Ecto neural progenitor cell (in vitro differentiated cells): ENCODE data around the gene COL15A1.

Source experiments
- DNase-seq: peaks from one replicate; pipeline ENCODE4 v3.0.0-alpha.2; 2018; ENCODE audit warnings: low spot score

The COL15A1 gene

GRCh38 chr9:99109522-99109921 is 165.8 kb downstream of the COL15A1 start:
- DNase-seq: no peak

- no peak for DNase-seq
These were observed 169.2 kb downstream of the COL15A1 start for GRCh38 chr9:99112750-99113413.

- no peak for DNase-seq
These were observed 169.8 kb downstream of the COL15A1 start for GRCh38 chr9:99113414-99114048.

GRCh38 chr9:99114049-99114440 is 170.3 kb downstream of the COL15A1 start:
- DNase-seq: no peak

- DNase-seq: no peak
These were observed 171.3 kb downstream of the COL15A1 start for GRCh38 chr9:99114846-99115500.

GRCh38 chr9:99116003-99116411 is 172.3 kb downstream of the COL15A1 start:
- no peak for DNase-seq

- no peak for DNase-seq
These were observed 175.2 kb downstream of the COL15A1 start for GRCh38 chr9:99118782-99119466.

GRCh38 chr9:99119976-99120655 is 176.4 kb downstream of the COL15A1 start:
- no peak for DNase-seq
